Cardiac septum (tissue), 1 donor: ENCODE data around the gene RTL10. TPM values are rescaled to one million over a fixed set of nuclear protein-coding genes. Genes with fewer than 3 reads are reported as not detected.

Source experiments
- DNase-seq: peaks from one replicate; pipeline ENCODE4 v3.0.0-alpha.2; 2020; ENCODE audit warnings: low spot score
- intact Hi-C: fragments of 100-400 bp; cut with DNase I; formaldehyde crosslinking; loops from one replicate; pipeline ENCODE4 v1.14.0; 2022
- total RNA-seq: library from RNA; stranded (reverse); fragmentation: NEBNext Ultra II Directional; extraction: Animal tissue kit (Norgen Biotek cat#: 25700); gene quantifications from one replicate; pipeline ENCODE4 v1.2.1, GENCODE V29; 2021
- donor health status: DM: no; HTN: no; CAD: no.

The RTL10 gene
- total RNA-seq, 1 donor from 2014 or later = 6.3 TPM

DNA sequence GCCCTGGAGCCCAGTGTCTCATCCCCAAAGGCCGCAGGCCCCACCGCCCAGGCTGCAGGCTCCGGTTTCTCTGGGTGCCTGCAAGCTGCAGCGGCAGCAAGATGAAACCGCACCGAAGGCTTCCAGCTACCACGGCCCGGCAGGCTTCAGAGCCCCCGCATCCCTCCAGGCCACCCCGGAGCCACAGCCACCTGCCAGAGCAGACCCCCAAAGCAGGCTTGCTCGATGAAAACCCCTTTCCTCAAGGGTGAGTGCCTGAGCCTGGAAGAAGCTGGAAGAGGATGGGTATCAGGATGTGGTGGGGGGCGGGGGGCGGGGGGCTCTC is 24.5 kb upstream of the RTL10 start:
- DNase-seq = peak; percentile 66
- intact Hi-C loops = no loop called here

DNA sequence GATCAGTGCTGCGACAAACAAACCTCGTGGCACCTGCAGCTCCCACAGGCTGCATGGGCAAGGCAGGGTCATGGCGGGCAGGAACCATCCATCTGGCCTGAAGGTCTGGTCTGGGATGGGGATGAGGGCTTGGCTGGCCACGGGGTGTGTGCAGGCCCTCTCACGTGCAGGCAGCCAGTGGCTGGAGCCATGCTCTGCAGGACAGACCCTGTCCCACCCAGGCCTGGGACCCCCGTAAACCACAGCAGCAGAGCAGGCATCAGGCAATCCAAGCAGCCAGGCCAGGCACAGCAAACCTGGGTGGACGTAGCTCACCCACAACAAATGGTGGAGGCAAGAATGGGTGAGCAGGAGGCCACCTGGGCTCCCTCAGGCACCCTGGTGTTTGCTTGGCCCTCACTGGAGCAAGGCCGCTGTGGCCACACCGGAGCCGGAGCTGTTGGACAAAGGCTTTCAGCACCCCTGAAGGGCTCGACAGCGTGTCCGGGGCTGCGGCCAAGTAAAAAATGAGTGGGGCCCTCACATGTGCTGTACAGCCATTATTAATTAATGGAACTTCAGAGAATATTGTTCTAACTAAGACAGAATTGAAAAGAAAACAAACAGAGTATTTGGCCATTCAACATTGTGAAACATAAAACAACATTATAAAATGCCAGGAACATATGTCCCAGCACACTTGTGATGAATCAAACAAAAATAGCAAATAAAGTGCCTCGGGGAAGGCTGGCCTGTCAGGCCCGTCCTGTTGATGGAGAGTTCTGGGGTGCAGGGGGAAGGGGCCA is 24.0 kb upstream of the RTL10 start:
- peak; percentile 66 for DNase-seq
- intact Hi-C loops = no loop called here

DNA sequence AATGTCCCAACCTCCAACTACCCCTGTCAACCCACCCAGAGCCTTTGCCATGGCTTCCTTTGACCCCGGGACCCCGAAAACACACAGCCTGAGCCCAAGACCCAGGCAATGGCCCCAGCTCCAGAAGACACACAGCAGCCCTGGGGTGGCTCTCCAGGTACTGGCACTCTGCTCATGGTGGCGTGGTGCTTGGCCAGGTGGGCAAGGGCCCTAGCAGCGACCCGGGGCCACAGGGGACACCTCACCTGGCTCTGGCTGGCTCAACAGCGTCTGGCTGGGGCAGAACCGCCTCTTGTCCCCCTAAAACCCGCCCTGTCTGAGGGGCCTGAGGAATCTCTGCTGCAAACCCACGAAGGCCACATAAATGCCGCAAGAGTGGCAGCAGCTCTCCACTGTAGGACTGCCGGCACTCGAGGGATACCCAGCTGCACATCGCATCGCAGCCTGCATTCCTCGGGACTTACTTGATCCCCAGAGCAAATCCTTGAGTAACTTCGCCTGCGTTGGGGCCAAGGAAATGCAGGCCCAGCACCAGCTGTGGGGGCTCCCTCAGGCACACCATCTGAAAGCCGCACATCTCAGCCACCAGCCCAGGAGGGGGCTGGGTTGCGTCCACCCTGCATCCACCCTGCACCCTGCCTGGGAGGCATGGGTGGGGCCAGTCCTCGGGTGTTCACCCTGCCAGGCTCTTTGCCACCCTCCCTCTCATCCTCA is 23.1 kb upstream of the RTL10 start:
- DNase-seq = peak; percentile 67
- intact Hi-C loops = no loop called here

DNA sequence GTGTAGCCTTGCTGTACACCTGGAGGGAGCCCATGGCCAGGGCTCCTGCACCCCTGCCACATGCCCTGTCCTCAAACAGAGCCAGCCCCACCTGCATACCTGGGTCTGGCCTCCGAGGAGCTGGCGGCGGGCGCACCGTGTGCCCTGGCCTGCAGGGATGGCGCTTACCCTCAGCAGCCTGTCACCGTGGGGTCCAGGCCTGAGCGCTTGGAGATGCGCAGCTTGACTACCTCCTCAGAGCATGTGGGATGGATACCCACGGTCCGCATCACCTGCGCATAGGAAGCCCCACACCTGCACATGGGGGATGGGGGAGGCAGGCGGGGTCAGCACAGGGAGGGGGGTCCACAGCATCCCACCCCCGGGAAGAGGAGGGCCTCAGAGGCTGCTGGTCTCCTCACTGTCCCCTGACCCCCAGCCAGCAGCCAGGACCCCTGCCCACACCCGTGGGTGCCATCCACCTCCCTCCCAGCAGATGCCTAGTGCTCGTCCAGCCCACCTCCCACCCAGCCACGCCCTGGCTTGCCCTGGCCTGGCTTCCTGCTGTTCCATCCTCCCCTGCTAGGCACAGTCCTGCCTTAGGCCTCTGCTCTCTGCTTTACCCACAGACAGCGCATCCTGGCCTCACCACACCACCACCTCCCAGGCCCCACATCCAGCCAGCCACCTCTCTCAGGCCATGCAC is 22.4 kb upstream of the RTL10 start:
- peak; percentile 62 for DNase-seq
- intact Hi-C loops = no loop called here

DNA sequence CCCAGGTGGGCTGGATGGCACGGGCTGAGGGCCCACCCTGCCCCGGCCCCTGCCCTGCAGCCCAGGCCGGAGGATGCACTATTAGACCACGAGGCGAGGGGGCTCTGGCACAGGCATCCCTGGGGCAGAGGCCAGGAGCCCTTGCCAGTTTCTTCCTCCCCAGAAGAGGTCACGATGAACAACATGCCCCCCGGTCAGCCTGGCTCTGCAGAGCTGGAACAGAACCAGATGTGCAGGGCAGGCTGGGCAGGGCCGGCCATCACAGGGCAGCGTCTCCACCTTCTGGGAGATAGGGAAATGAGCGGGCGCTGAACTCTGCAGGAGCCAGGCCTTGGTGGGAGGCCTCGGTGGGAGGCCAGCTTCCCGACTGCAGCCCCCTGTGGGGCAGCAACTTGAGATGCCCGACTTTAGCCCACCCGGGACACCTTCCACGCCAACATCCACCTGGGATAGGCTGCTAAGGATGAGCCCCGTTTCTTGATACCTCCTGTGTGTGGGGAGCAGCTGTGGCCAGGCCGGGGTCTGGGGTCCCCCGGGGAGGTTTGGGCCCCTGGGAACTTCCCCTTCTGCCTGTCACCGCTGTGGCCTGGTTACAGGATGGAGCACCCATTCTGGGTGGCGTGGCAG is 21.8 kb upstream of the RTL10 start:
- intact Hi-C loops = no loop called here

DNA sequence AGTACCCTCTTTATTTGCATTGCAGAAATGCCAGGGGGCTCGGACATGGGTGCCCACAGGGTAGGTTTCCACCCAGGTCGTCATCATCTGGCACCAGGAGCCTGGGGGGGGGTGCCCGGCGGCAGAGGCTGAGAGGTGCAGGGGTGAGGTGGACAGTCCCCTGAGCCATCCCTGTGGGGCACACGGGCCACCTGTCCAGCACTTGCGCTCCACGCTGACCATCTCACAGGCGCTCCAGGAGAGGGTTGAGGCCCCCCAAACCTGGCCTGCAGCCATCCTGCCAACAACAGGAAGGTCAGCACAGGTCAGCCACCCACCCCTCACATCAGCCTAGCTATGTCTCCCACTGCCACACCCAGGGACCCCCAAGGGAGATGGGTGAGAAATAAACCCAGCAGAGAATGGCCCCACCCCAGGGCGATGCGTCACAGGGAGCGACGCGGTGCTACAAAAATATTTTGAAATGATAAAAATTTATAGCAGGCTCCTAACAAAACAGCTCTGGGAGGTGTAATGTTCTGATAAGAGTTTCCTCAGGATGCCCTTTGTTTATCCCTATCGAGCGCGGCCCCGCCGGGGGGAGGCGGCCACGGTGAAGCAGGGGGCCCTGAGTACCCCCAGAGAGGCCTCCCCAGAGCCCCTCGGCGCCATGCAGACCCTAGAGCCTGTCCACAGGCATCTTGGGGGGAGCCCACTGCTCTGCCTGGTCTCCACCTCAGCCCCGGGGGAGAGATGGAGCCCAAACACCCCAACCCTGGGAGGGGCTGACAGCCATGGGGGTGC is 21.0 kb upstream of the RTL10 start:
- intact Hi-C loops = no loop called here
- DNase-seq = peak; percentile 67

More for the DNA sequence above, 21.8 kb upstream of the RTL10 start:
- DNase-seq = peak; percentile 67

DNA sequence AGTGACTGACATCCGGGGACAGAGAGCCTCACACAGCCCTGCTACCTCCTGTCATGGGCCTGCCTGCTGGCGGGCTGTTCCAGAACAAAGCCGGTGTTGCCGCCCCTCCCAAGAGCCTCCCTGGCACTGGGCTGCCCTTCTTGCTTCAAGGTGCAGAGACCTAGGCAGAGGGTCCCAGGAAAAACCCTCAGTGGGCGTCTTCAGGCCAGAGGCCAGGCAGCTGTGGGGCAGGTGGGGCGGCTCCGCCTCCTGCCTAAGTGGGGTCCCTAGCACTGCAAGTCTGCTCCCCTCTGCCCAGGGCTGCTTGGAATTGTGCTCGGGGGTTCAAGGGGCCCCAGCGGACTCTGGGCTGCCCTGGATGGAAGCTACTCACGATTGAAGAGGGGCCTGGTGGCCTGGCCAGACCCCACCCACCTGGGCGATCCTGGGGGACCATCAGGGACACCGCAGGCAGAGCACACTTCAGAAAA is 20.4 kb upstream of the RTL10 start:
- DNase-seq = peak; percentile 70
- intact Hi-C loops = no loop called here

DNA sequence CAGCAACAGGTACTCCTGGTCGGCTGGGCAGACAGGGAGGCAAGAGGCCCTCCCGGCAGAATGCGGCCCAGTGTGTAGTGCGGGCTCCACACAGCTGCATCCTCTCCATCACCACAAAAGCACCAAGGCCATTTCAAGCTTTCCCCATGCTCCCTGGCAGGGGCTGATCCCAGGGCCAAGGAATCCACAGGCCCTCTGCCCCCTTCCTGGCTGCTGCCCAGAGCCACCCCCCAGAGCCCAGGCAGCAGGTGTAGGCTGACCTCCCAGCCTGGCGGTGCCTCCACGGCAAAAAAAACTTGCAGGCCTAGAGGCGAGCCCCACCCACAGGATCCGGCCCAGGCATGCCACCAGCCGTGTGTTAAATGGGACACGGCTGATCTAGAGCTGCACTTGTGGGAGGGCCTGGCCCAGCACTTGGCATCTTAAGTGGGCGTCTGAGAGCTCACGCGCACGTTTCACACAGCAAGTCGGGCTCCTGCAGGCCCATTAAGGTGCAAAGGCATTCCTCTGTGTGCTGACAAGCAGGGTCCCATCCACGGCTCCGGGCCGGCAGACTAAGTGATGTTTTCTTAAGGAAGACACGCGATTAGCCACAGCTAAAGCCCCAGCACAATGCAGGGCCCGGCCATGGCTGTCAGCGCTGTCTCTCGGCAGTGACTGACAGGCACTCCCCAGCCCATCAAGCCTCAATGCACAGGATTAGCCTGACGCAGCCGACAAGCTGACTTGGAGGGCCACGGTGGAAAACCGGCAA is 19.8 kb upstream of the RTL10 start:
- intact Hi-C loops = no loop called here

DNA sequence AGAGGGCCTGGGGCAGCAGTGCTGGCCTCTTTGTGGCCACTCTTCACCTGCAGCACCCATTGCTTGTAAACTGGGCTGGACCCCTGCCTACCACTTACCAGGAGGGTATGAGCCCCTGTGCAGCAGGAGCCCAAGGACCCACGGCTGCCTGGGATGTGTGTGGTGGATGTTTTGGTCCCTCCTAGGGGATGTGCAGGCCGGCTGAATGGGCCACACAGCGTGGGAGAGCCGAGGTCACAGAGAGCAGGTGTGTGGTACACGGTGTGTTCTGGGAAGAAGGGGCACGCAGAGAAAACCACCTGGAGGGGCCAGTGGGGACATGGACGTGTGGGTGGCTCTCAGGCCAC is 19.3 kb upstream of the RTL10 start:
- peak; percentile 69 for DNase-seq
- intact Hi-C loops = no loop called here

More for the DNA sequence above, 19.8 kb upstream of the RTL10 start:
- peak; percentile 79 for DNase-seq

DNA sequence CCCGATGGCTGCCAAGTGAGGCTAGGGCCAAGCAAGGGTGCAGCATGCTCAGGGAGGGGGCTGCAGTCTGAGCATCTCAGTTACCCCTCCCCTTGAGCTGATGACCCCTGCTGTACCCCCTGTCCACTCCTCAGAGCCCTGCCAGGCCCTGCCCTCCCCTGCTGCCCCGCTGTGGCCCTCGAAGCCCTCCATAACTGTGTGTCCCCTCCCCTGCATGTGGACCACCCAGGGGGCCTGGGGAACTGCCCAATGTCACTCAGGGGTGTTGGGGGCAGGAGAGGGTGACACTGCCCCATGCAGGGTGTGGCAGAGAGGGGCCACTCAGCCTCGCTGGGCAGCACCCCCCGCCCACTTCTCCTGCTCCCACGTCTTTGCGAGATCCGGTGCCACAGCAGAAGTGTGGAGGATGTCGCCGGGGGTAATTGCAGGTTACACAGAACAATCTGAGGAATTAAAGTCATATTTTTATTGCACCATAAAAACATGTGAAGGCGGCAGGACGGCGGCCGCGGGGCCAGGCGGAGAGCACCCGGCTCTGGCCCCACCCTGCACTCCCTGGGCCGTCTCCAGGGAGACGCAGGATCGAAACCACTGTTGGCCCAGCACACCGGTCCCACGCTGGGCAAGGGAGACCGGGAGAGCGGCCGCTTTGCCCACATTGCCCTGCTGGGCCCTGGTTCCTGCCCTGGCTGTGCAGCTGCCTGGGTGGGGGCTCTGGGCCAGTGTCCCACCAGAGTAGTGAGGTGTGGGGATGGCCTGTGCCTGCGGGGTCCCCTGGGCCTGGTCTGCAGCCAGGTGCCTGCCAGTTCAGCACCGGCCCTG is 18.7 kb upstream of the RTL10 start:
- DNase-seq = peak; percentile 74
- intact Hi-C loops = no loop called here

DNA sequence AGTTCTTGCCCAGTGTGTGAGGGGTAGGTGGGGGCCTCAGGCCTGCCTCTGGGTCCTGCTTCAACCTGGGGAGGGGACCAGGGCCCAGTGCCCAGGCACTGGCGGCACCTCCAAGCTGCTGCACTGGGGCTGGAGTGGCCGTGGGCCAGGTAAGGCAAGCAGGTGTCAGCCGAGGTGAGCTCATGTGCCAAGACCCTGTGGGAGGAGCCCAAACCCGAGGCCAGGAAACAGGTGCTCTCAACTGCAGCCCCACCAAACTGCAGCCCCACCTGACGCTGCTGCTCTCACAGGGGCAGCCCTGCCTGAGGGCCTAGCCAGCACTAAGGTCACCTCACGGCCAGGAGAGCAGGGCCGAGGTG is 18.1 kb upstream of the RTL10 start:
- peak; percentile 58 for DNase-seq
- intact Hi-C loops = no loop called here

DNA sequence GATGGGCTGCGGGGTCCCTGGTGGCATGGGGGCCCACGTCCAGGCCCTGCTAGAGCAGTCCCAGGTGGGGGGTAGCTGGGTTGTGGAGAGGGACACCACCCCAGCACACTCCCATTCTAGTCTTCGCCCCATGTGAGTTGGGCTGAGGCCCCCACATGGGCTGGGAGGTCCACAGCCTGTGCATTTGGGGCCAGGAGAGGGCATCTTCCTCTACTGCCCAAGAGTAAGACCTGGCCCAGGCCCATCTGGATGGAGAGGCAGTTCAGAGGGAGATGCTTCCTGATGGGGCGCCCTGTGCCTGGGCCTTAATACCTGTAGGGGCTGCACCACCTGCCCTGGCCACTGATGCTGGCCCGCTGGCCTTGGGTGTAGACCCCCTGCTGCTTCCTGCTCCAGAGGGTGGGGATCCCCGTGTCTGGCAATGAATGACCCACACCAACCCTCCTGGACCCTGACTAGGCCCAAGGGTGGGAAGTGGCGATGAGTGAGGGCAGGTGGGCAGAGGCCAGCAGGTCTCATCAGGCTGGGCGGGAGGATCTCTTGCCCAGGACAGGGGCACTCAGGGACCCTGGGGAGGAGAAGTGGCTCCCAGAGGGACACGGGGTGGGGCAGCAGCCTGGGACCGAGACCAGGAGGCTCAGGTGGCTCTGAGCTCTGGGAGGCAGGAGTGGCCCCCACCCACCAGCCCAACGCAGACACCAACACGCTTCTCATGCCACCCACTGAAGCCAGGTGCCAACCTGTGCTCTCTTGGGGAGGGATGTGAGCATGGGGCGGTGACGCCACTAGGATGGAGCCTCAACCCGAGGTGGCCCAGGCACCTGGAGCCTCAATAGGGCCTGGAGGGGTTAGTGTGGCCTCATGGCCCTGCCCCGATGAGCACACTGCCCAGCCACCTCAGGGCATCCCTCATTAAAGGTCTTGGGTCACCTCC is 17.4 kb upstream of the RTL10 start:
- peak; percentile 39 for DNase-seq
- intact Hi-C loops = no loop called here

DNA sequence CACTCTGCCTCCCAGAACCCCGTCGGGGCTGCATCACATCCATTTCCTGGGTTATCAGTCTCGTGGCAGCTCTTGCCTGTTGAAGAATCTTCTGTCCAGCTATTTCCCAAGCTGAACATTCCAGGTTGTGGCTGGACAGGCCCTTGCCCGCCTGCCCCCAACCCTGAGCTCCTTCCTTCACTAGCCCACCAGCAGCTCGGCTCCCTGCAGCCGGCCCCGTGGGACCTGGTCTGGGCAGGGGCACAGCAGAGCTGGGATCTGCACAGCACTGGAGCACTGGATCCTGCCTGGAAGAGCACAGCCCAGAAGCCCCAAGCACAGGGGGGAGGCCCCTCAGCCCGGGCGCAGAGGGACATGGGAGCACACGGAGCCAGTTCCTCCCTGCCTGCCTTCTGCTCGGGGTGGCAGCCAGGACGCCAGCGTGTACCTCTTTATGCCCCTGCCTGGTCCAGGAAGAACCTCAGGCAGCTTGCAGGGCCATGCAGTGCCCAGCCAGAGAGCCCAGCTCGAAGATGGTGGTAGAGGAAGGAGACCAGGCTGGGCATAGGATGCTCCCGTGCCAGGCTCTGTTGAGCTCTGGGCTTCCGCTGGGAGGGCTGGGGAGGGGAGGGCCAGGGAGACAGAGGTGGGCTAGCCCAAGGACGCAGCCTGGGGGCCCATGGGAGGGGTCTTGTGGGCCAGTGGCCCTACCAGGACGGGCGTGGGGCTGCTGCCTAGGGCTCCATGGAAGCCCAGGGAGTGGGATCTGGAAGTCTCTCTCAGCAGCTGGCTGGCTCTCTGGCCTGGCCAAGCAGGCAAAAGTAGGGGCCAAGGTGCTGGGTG is 16.6 kb upstream of the RTL10 start:
- intact Hi-C loops = no loop called here
- DNase-seq = peak; percentile 46

DNA sequence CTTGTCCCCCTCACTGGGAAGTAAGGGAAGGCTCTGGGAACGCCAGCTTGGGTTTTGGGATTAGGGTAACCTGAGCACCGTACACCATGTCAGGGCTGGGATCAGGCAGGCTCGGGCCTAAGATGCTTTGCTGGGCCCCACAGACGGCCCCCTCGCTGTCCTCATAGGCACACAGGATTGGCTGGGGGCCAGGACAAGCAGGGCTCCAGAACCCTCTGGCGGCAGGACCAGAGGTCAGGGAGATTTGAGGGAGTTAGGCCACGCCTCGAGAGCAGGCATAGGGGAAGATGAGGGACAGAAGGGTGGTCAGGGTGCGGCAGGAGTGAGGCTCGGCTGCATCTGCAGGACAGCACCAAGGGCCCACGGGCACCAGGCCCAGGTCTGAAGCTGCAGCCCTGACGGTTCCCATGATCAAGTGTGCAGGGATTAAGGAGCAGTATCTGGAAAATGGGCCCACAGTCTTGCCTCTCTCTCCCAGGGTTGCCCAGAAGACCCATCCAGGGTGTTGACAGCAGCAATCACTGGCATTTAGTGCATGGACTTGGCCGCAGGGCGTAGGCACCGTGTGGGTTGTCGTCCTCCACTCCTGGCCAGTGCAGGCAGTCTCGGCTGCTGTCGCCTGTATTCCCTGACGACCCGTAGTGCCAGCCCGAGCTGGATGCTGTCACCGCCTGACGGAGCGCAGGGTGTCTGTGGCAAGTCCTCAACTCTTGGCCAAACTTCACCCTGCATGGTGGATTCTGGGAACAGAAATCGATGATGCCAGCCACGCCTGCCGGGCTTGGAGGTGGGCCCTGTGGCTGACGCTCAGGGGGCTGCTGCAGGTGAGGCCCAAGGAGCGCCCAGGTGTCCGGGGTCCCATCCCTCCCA is 15.7 kb upstream of the RTL10 start:
- peak; percentile 77 for DNase-seq
- intact Hi-C loops = no loop called here

DNA sequence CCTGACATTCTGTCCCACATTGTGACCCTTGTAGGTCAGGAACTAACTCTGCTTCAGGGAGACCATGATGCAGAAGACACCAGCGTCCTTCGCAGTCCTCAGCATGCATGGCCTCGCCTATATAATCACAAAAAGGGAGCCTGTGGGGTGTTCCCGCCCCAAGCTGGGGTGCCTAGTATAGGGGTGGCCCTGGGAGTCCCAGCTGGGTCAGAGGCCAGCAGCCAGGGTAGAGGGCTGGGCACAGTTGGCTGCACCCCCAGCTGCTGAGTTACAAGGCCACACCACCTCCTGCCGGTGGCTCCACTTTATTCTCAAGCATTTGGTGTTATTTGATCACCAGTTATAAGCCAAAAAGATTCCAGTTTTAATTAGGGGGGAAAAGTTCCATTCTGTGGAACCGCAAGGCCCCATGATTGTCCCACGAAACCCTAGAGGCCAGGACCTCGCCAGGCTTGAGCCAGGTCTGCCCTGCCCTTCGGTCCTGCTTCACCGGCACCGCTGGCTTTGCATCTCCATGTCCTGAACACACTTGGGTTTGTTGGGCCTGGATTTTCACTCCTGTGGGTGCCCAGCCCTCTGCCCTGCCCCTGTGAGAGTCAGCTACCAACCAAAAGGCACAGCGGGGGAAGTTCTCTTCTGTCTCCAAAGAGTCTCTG is 15.0 kb upstream of the RTL10 start:
- intact Hi-C loops = no loop called here
- peak; percentile 46 for DNase-seq
